IPS-20b (cell line): ENCODE data around the gene MRPL20.
A peak's percentile ranks its signal among the peaks of the same experiment; 100 is the strongest.

ENCODE experiments used
- H3K27ac ChIP-seq: one replicate; pipeline ENCODE4 v1.5.1; 2013; ENCODE audit warnings: low read length
- H3K27me3 ChIP-seq: 2 replicates; pipeline ENCODE4 v1.6.1; 2013; ENCODE audit warnings: mild to moderate bottlenecking, low read length, inconsistent platforms; ENCODE audit not compliant: insufficient read depth
- H3K36me3 ChIP-seq: 2 replicates; pipeline ENCODE4 v1.6.1; 2013; ENCODE audit warnings: low read depth, mild to moderate bottlenecking, inconsistent platforms, low read length, moderate library complexity; ENCODE audit not compliant: insufficient read depth
- H3K4me1 ChIP-seq: 2 replicates; pipeline ENCODE4 v1.6.1; 2013; ENCODE audit warnings: mild to moderate bottlenecking, control low read depth, inconsistent platforms, low read length, moderate library complexity; ENCODE audit not compliant: insufficient read depth
- H3K4me3 ChIP-seq: 2 replicates; pipeline ENCODE4 v1.5.1; 2013; ENCODE audit warnings: mild to moderate bottlenecking, low read length, inconsistent platforms
- H3K9ac ChIP-seq: 2 replicates; pipeline ENCODE4 v1.6.1; 2013; ENCODE audit warnings: low read depth, mild to moderate bottlenecking, inconsistent platforms, low read length, moderate library complexity
- H3K9me3 ChIP-seq: 2 replicates; pipeline ENCODE4 v1.6.1; 2013; ENCODE audit warnings: mild to moderate bottlenecking, low read depth, low read length, inconsistent platforms; ENCODE audit not compliant: insufficient read depth

The MRPL20 gene

GRCh38 chr1:1353389-1354151 is 53.5 kb downstream of the MRPL20 start:
- Histone ChIP-seq H3K4me1 (peaks cover 7% of the 10 kb centered on the region; the same call in 1 of the 2 replicates), H3K9me3 (no peaks in the 10 kb centered on the region), H3K4me3 (peak overlapping the region; percentile 59; the same call in 1 of the 2 replicates), H3K36me3 (no peaks in the 10 kb centered on the region), H3K9ac (peak overlapping the region; percentile 63; the same call in 1 of the 2 replicates), H3K27me3 (peaks cover 22% of the 10 kb centered on the region), H3K27ac (no peak overlapping the region)

DNA sequence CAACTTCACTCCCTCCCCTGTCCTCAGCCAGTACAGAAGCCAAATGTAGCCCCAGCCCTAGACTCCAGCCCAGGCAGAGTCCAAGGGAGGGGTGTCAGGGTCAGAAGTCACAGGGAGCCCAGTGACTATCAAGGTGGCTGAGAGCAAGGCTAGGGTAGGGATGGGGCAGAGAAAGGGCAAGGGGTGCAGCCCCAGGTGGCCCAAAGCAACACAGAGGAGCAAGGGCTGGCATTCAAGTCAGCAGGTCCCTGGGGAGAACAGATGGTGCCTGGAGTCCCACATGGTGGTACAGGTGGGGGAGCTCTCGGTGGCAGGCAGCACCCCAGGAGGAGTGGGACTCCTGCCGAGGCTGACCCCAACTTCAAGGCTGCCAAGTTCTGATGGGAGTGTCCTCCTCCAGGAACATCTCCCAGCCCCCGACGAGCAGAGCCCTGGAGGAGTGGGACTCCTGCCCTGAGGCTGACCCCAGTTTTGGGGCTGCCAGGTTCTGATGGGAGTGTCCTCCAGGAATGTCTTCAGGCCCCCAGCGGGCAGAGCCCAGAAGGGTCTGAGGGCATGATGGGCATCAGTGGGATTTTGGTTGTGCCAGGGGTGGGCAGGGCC is 54.2 kb downstream of the MRPL20 start:
- no peaks in the 10 kb centered on the region for H3K9me3 ChIP-seq
- H3K9ac ChIP-seq, result peak overlapping the region; percentile 63; the same call in 1 of the 2 replicates
- H3K36me3 ChIP-seq, result no peaks in the 10 kb centered on the region
- peaks cover 5% of the 10 kb centered on the region; the same call in 1 of the 2 replicates for H3K4me1 ChIP-seq
- no peak overlapping the region for H3K27ac ChIP-seq
- H3K4me3 ChIP-seq, result no peak overlapping the region
- peaks cover 22% of the 10 kb centered on the region for H3K27me3 ChIP-seq
